ENCODE data around the gene SDK1. TPM values are rescaled to one million over a fixed set of nuclear protein-coding genes. Genes with fewer than 3 reads are reported as not detected.

Gene SDK1
- total and polyA plus RNA-seq, 2 experiments from 2014 or later = 2.1 to 10.0 TPM

- TF ChIP-seq REST (IDR thresholded peaks at IDR 0.05; ENCODE audit: unreplicated experiment) = no peak
- TF ChIP-seq POLR2AphosphoS5 (IDR thresholded peaks at IDR 0.05; ENCODE audit: low read depth) = no peak
- no peak for TF ChIP-seq ZNF114 (CRISPR knock-in tag; IDR thresholded peaks at IDR 0.05)
- TF ChIP-seq ETS1 (IDR thresholded peaks at IDR 0.05) = no peak
- TF ChIP-seq NANOG (IDR thresholded peaks at IDR 0.05; ENCODE audit: borderline replicate concordance) = no peak
- TF ChIP-seq EZH2phosphoT487 (IDR thresholded peaks at IDR 0.05; ENCODE audit: unreplicated experiment) = no peak
- TF ChIP-seq STAT1 (IDR thresholded peaks at IDR 0.05; ENCODE audit: unreplicated experiment) = no peak
- TF ChIP-seq ZNF331 (CRISPR knock-in tag; IDR thresholded peaks at IDR 0.05; ENCODE audit: low read depth) = no peak
- TF ChIP-seq CTCF (conservative IDR thresholded peaks at IDR 0.05; ENCODE audit: low read depth in 2 of 2) = no peak
Measured at GRCh38 chr7:4050126-4050660, 749.1 kb downstream of the SDK1 start (continued).

GRCh38 chr7:4051696-4052095, 750.6 kb downstream of the SDK1 start:
- TF ChIP-seq EZH2 (IDR thresholded peaks at IDR 0.05; ENCODE audit: low read depth, unreplicated experiment) (no peak), STAT1 (IDR thresholded peaks at IDR 0.05; ENCODE audit: unreplicated experiment) (no peak), NANOG (IDR thresholded peaks at IDR 0.05; ENCODE audit: borderline replicate concordance) (no peak)
- DNase-seq (ENCODE audit: low spot score) (no peak), ATAC-seq (no peak)
- Histone ChIP-seq H3K27ac (ENCODE audit: low read depth) (no peak overlapping the region), H3K9me2 (ENCODE audit: insufficient read depth) (no peaks in the 10 kb centered on the region), H2AFZ (no peak overlapping the region), H4K20me1 (replicated peaks; ENCODE audit: insufficient read depth) (no peaks in the 10 kb centered on the region), H3K4me2 (no peak overlapping the region), H3K27me3 (ENCODE audit: insufficient read depth) (no peaks in the 10 kb centered on the region), H3K36me3 (ENCODE audit: insufficient read depth) (no peaks in the 10 kb centered on the region), H3K4me1 (ENCODE audit: insufficient read depth) (peaks cover 4% of the 10 kb centered on the region; the same call in 1 of the 2 replicates), H3F3A (replicated peaks; ENCODE audit: low read depth) (no peaks in the 10 kb centered on the region), H3K79me2 (replicated peaks; ENCODE audit: insufficient read depth) (no peaks in the 10 kb centered on the region), H3K4me3 (no peak overlapping the region)
- H3K36me3 Mint-ChIP-seq (ENCODE audit: low read depth) = peaks cover 9% of the 10 kb centered on the region; the same call in 2 of the 3 replicates
- H3K27me3 Mint-ChIP-seq (ENCODE audit: insufficient read depth, low read depth, poor library complexity) = peaks cover 13% of the 10 kb centered on the region
- H3K4me3 Mint-ChIP-seq = no peak overlapping the region
- peaks cover 6% of the 10 kb centered on the region; the same call in 2 of the 3 replicates for H3K4me1 Mint-ChIP-seq
- no peaks in the 10 kb centered on the region; the same call in 2 of the 3 replicates for H3K9me3 Mint-ChIP-seq
- H3K27ac Mint-ChIP-seq = no peak overlapping the region

Measured in GM23338 (cell line).